Activated T-cell treated with anti-CD3 and anti-CD28 coated beads, Interleukin-2, amount 50 U/mL, for 4 hours (primary cell): ENCODE measurements around the gene MBD1. TPM values are rescaled to one million over a fixed set of nuclear protein-coding genes. Genes with fewer than 3 reads are reported as not detected.
"Not testable (repeated sequence)": the region's sequence is repeated elsewhere in the genome, so short reads cannot be mapped to it uniquely, and the experiment has no call there.

Experiments
- ATAC-seq, 2 donors: fragments of 200-7000 bp; cut with Tn5 transposase; one replicate each; pipeline ENCODE4 v1.10.0; 2021
- DNase-seq: peaks from one replicate; pipeline ENCODE4 v3.0.0-alpha.2; 2020
- H3K27me3 Mint-ChIP-seq: one replicate; pipeline ENCODE4 v1.8.0; 2021; ENCODE audit warnings: low read depth, mixed read lengths
- H3K36me3 Mint-ChIP-seq: one replicate; pipeline ENCODE4 v1.8.0; 2022; ENCODE audit warnings: mixed read lengths; ENCODE audit not compliant: insufficient read depth
- H3K4me1 Mint-ChIP-seq: one replicate; pipeline ENCODE4 v1.8.0; 2021; ENCODE audit warnings: low read depth, mixed read lengths
- H3K4me3 Mint-ChIP-seq: one replicate; pipeline ENCODE4 v1.8.0; 2021; ENCODE audit warnings: mild to moderate bottlenecking, moderate library complexity, mixed read lengths
- H3K9me3 Mint-ChIP-seq: one replicate; pipeline ENCODE4 v1.8.0; 2021; ENCODE audit warnings: mixed read lengths
- total RNA-seq, 3 donors: library from RNA; stranded (reverse); gene quantifications; one replicate each; pipeline ENCODE4 v1.2.1, GENCODE V29; 2021

MBD1 gene
- total RNA-seq, 3 donors from 2014 or later = 103 to 113 (median 104) TPM

DNA sequence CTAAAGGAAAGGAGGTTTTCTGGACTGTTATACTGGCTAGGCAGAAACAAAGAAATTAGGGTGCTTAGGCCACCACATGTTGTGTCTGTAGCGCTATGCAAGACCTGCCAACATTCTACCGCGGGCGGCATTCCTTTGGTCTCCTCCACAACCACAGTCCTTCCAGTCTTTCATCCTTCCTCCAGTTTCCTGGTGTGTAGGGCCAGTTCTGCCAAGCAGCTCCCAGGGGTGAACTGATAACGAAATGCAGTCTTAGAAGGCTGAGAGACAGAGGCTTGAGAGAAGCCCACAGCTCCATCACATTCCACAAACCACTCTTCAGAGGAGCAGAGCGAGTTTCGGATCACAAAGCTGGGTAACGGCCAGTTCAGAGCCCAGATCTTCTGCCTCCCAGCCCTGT, 25.6 kb upstream of the MBD1 start:
- Mint-ChIP-seq H3K4me1 (peaks cover 20% of the 10 kb centered on the region), H3K4me3 (peak overlapping the region; percentile 90), H3K36me3 (no peaks in the 10 kb centered on the region), H3K9me3 (peaks cover 4% of the 10 kb centered on the region), H3K27me3 (peaks cover 22% of the 10 kb centered on the region)
- no peak for ATAC-seq
- no peak for DNase-seq

DNA sequence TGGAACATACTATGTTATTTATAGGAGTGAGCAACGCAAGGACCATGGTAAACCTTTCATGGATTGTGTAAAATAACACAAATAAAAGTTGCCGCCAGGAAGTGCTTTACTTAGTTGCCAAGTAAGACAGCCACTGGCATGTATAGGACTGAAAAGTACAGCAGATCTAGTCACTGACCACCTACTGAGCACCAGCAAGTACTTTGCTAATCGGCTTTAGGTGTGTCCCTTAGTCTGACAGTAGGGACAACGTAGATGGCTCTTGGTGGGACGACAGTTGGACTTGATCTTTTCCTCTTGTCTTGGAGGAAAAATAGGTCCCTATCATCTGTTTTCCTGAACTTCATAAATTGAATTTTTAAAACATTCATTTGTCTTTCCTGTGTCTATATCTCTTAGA, 19.8 kb upstream of the MBD1 start:
- no peak for DNase-seq
- no peaks in the 10 kb centered on the region for H3K36me3 Mint-ChIP-seq
- no peak for ATAC-seq
- H3K4me3 Mint-ChIP-seq = no peak overlapping the region
- peaks cover 40% of the 10 kb centered on the region for H3K27me3 Mint-ChIP-seq
- peaks cover 4% of the 10 kb centered on the region for H3K9me3 Mint-ChIP-seq
- H3K4me1 Mint-ChIP-seq = peaks cover 7% of the 10 kb centered on the region

DNA sequence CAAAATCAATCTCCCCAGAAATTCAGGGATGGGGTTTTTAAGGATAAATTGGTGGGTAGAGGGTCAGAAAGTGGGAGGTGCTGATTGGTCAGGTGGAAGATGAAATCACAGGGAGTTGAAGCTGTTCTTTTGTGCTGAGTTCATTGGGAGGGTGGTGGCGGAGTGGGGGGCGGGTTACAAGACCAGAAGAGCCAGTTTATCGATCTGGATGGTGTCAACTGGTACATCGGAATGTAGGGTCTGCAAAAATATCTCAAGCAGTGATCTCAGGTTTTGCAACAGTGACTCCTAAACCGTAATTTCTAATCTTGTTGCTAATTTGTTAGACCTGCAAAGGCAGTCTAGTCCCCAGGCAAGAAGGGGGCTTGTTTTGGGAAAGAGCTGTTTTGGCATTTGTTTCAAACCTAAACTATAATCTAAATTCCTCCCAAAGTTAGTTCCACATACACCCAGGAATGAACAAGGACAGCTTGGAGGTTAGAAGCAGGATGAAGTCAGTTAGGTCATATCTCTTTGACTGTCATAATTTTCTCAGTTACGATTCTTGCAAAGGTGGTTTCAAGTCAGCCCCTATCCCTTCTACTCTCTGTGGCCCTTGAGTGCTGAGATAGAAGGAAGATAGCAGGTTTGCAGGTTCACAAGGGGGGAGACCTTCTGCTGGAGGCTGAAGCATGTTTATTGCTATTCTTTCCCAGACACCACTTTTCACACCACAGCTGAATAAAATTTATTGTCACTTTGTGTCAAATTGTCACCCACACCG, 18.5 kb upstream of the MBD1 start:
- H3K9me3 Mint-ChIP-seq = no peaks in the 10 kb centered on the region
- H3K4me3 Mint-ChIP-seq = no peak overlapping the region

DNA sequence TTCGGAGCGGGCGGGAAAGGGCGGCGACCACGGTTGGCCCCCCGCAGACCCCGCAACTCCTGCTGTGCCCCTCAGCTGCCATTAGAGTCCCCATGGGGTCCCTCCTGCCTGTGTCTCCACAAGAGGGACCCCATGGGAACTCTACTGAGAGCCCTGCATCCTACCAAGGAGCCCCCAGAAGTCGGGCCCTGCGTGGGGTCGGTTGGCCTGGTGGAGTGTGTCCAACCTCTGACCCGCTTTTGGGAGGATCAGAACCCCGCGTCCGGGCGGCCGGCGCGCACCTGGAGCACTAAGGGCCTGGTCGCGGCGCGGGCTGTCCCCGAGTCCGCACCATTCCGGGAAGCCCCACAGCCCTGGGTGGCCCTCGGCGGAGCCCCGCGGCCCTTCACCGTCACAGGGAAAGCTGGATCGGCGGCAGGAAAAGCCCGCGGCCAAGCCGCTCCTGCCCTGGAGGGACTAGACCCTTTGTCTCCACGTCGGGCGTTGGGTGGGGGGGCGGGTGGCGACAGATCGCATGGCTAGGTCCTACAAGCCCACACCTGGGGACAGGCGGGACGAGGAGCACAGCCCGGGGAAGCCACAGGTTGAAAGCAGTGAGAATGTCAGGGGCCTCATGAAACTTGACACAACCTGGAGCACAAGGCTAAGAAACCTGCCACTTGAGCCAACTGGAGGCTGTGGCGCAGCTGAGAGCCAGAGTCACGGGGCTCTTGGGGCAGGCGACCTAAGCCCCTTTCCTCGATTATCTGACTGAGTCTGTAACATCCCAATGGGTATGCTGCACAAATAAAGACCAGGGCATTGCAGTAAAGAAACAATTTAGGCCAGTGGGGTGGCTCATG, 17.3 kb upstream of the MBD1 start:
- Mint-ChIP-seq H3K36me3 (no peaks in the 10 kb centered on the region), H3K27me3 (peaks cover 33% of the 10 kb centered on the region), H3K4me1 (peaks cover 7% of the 10 kb centered on the region), H3K4me3 (peak overlapping the region; percentile 74), H3K9me3 (no peaks in the 10 kb centered on the region)
- no peak for ATAC-seq
- DNase-seq = no peak

More for the DNA sequence above, 18.5 kb upstream of the MBD1 start:
- H3K4me1 Mint-ChIP-seq = peaks cover 7% of the 10 kb centered on the region
- peaks cover 40% of the 10 kb centered on the region for H3K27me3 Mint-ChIP-seq
- DNase-seq = no peak
- ATAC-seq = no peak
- H3K36me3 Mint-ChIP-seq = no peaks in the 10 kb centered on the region

DNA sequence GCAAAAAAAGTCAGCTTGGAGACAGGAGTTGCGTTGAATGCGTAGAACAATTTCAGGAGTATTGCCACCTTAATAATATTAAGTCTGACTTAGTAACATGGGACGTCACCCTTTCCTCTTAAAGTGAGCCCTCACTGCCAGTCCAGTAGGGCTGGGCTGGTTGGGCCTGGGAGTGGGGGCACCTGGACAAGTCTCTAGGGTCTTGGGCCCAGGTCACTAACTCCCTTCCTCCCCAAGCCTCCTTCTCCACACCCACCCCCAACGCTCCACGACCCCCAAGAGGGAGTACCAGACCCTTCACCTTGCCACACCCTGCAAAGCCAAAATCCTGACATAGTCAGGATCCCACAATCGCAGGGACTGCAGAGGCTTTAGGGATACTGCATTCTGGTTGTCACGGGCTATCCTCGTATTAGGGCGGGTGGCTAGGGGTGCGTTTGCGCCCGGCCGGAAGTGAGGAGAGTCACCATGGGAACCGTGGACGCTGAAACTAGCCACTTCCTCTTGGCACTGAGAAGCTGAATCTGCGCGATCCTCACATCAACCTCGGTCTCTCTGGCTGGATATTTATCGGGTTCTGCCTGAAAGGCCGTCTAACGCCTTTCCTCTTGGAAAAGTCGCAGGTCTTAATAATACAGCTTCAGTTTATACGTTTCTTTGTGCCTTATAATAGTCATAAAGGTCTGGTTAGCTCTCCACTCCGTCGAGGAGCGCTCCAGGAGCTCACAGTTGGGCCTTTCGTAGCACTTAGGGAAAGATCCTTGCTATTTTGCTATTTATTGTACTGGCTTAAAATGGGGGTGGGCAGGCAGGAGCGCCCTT, 16.5 kb upstream of the MBD1 start:
- H3K9me3 Mint-ChIP-seq = no peaks in the 10 kb centered on the region
- peaks cover 28% of the 10 kb centered on the region for H3K27me3 Mint-ChIP-seq
- H3K4me3 Mint-ChIP-seq = peak overlapping the region; percentile 74
- peaks cover 7% of the 10 kb centered on the region for H3K4me1 Mint-ChIP-seq
- peak; percentile 40 for DNase-seq
- ATAC-seq = peak; percentile 96 to 98
- H3K36me3 Mint-ChIP-seq = no peaks in the 10 kb centered on the region

DNA sequence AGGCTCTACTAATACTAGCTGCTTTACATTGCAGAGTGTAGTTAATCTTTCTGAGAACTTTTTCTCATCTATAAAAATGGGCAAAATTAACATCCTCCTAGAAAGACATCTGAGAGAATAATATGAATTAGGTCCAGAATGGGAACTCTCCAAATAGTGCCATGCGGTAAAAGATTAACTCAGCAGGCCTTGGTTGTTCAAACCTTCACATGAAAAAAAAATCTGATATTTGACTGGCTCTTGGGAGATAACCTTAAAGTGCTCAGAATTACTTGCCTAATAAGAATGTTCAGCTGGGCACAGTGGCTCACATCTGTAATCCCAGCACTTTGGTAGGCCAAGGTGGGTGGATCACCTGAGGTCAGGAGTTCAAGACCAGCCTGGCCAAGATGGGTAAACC, 11.7 kb upstream of the MBD1 start:
- DNase-seq = no peak
- Mint-ChIP-seq H3K36me3 (no peaks in the 10 kb centered on the region), H3K4me1 (peaks cover 11% of the 10 kb centered on the region), H3K4me3 (no peak overlapping the region), H3K9me3 (no peaks in the 10 kb centered on the region), H3K27me3 (peaks cover 3% of the 10 kb centered on the region)
- ATAC-seq = no peak

DNA sequence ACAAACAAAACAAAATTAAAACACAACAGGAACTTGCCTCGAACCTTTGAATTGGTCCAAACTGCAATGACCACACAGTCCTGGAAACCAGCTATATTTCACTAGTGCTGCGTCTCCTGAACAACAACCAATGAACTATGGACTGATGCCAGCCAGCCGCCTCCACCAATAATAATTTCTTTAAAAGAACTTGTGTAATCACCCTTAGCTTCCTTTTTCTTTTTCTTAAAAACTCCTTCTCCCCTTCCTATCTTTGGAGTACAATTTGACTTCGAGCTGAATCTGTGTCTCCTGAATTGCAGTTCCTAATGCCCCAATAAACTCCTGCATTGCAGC, 7.8 kb upstream of the MBD1 start:
- peaks cover 9% of the 10 kb centered on the region for H3K36me3 Mint-ChIP-seq
- H3K9me3 Mint-ChIP-seq = no peaks in the 10 kb centered on the region
- ATAC-seq (no peak), DNase-seq (no peak)
- H3K4me1 Mint-ChIP-seq = peaks cover 27% of the 10 kb centered on the region
- no peaks in the 10 kb centered on the region for H3K27me3 Mint-ChIP-seq
- peak overlapping the region; percentile 56 for H3K4me3 Mint-ChIP-seq

DNA sequence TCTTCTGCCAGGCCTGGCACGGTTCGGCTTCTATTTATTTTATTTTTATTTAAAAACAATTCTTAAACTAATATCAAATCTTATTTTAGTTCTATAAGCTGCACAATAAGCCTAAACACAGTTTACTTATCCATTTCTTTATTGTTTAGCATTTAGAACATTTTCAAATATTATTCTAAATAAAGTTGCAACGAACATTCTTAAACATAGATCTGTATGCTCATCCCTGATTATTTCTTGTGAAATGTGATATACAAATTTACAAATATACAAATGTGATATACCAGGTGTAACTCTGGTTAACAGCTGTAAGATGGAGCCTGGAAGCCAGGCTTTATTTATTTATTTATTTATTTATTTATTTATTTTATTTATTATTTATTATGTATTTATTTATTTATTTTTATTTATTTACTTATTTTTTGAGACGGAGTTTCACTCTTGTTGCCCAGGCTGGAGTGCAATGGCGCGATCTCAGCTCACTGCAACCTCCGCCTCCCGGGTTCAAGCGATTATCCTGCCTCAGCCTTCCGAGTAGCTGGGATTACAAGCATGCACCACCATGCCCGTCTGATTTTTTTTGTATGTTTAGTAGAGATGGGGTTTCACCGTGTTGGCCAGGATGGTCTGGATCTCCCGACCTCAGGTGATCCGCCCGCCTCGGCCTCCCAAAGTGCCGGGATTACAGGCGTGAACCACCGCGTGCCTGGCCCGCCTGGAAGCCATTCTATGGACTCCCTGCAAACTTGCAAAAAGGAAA, 7.2 kb upstream of the MBD1 start:
- not testable (repeated sequence) for DNase-seq, H3K9me3 Mint-ChIP-seq, H3K27me3 Mint-ChIP-seq, ATAC-seq
- Mint-ChIP-seq H3K4me1 (peaks cover 27% of the 10 kb centered on the region), H3K4me3 (peak overlapping the region; percentile 92), H3K36me3 (peaks cover 13% of the 10 kb centered on the region)

DNA sequence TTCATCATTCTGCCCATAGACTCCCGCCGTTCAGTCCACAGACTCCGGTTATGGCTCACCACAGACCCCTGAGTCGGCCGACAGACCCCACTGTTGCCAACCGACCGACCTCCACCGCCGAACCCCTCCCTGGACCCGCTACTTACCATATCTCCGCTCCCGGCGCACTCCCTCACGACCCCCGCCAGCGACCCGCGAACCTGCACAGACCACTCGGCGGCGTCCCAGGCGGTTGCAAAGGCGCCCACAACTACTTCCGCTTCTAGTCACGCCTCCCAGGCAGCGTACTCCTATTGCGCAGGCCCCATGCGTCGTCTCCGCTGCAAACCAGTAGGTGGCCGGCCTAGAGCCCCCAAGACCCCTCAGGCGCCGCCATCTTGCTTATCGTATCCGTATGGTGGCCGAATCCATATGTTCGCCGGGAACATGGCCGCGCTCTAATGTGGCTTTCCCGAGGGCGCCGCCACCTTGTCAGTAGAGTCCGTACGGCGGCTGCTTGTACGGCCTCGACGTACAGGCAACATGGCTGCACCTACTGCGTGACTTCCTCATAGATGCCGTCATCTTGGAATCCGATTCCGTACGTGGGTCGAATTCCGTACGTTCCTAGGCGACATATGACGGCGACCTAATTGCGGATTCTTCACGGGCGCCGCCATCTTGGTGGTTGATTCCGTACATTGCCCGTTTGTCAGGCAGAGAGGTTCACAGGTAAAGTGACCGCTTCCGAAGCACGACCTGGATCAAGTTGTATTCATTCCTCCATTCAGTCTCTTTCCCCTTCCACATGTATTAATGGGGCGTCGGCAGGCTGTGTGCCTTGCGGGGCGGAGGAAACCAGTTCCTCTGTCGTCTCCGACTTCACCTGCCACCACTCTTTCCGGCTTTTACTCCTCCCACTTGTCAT, 6.4 kb upstream of the MBD1 start, which contains the start of gene CXXC1:
Gene CXXC1, minus strand, starts transcription at position 252 of the 907 bp plus-strand sequence. Its CDS starts 103 bp downstream, at position 149.
- no peaks in the 10 kb centered on the region for H3K27me3 Mint-ChIP-seq
- peaks cover 22% of the 10 kb centered on the region for H3K36me3 Mint-ChIP-seq
- peaks cover 27% of the 10 kb centered on the region for H3K4me1 Mint-ChIP-seq
- DNase-seq = peak; percentile 96
- H3K4me3 Mint-ChIP-seq = peak within 1 kb of the TSS; percentile 92
- H3K9me3 Mint-ChIP-seq = no peaks in the 10 kb centered on the region
- peak; percentile 93 to 94 for ATAC-seq

DNA sequence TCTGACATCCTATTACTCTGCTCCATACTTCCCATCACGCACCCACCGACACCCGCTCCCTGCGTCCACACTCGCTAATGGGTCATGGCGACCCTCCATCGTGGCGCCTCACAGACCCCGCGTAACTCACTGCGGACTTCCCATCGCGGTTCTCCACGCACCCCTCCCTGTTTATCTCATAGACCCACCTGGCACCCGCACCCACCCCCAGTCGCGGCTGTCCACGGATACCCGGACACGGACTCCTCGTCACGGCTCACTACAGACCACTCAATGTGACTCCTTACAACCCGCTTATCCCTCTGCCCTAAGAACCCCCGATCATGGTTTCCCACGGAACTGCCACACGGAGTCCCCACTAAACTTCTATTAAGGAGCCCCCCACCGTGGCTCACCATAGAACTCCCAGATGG, 5.7 kb upstream of the MBD1 start:
- Mint-ChIP-seq H3K4me3 (peak overlapping the region; percentile 92), H3K27me3 (no peaks in the 10 kb centered on the region), H3K36me3 (peaks cover 26% of the 10 kb centered on the region), H3K4me1 (peaks cover 30% of the 10 kb centered on the region), H3K9me3 (no peaks in the 10 kb centered on the region)
- DNase-seq (no peak), ATAC-seq (peak; percentile 0 to 1)

DNA sequence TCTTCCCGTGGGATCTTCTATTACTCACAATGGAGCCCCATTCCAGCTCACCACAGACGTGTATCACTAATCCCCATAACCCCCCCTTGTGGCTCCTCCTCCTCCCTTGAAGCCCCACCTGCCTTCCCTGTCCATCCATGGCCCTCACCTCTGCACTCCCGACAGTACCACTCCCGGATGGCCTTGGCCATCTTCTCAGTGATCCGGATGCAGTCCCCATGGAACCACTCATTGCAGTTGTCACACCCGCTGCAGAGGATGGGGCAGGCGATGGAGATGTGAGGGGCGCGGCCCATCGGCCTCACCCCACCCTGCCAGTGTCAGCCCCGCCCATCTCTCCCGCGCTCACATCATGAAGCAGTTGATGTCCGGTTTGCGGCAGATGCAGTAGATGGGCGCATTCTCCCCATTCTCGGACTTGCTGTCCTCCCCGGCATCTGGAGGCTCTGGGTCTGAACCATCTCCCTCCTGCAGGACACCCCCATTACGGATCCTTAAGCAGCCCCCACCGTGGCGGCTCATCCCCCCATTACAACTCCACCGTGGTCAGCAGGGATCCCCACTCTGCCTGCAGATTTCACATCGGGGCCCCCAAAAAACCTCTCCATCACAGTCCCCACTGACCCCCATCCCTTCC, 5.2 kb upstream of the MBD1 start:
- DNase-seq (no peak), ATAC-seq (no peak)
- Mint-ChIP-seq H3K36me3 (peaks cover 26% of the 10 kb centered on the region), H3K4me1 (peaks cover 30% of the 10 kb centered on the region), H3K27me3 (no peaks in the 10 kb centered on the region), H3K4me3 (peak overlapping the region; percentile 92), H3K9me3 (no peaks in the 10 kb centered on the region)

DNA sequence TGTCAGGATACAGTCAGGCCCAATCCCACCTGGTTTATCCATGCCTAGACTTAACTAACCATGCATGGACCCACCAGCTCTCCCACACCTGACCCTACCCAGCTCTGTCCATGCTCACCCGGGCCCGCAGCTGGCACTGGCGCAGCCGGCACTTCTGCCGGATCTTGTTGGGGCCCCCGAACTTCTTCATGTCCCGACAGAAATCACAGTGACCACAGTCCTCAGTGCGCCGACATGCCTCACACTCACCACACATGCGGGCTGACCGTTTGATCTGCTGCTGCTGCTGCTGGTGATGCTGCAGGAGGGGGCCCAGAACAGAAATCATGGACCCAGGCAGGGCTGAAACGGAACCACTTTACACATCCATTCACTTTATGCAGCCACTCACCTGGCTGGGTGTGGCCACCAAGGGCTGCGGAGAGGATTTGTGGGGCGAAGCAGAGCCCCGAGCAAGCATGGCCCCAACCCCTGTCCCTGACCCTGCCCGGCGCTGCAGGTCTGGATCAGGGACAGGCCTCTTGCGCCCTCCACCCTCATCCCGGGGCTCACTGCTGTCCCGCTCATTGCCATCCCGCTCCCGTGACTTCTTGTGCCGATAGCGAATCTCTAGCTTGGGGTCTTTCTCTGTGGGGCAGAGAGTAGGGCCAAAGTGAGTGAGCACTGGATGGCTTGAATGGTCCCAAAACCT, 4.5 kb upstream of the MBD1 start:
- peak overlapping the region; percentile 92 for H3K4me3 Mint-ChIP-seq
- H3K9me3 Mint-ChIP-seq = no peaks in the 10 kb centered on the region
- peaks cover 36% of the 10 kb centered on the region for H3K4me1 Mint-ChIP-seq
- peaks cover 26% of the 10 kb centered on the region for H3K36me3 Mint-ChIP-seq
- DNase-seq = no peak
- H3K27me3 Mint-ChIP-seq = no peaks in the 10 kb centered on the region
- ATAC-seq = no peak
